ENCODE measurements around the gene RSKR.

DNA sequence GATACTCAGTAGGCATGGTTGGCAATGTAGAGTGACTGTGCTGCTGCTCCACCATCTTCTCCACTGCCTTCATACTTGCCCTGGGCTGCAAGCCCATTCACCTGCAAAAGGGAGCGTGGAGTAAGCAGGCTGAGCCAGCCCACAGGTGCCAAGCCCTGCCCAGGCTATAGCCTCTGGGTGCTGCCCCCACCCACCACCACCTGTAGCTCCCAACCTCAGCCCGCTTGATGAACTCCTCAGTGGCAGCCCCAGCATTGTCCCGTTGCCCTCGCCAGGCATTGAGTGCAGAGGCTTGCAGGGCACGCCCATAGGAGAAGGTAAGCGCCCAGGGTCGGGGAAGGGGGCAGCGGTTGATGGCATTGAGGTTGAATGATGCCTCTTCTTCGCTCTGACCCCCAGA is 40.5 kb downstream of the RSKR start:
- TF ChIP-seq EZH2phosphoT487 (IDR thresholded peaks at IDR 0.05): no peak
- TF ChIP-seq, protein P1, sequence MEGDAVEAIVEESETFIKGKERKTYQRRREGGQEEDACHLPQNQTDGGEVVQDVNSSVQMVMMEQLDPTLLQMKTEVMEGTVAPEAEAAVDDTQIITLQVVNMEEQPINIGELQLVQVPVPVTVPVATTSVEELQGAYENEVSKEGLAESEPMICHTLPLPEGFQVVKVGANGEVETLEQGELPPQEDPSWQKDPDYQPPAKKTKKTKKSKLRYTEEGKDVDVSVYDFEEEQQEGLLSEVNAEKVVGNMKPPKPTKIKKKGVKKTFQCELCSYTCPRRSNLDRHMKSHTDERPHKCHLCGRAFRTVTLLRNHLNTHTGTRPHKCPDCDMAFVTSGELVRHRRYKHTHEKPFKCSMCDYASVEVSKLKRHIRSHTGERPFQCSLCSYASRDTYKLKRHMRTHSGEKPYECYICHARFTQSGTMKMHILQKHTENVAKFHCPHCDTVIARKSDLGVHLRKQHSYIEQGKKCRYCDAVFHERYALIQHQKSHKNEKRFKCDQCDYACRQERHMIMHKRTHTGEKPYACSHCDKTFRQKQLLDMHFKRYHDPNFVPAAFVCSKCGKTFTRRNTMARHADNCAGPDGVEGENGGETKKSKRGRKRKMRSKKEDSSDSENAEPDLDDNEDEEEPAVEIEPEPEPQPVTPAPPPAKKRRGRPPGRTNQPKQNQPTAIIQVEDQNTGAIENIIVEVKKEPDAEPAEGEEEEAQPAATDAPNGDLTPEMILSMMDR (IDR thresholded peaks at IDR 0.05): no peak
